Measurements from ENCODE around the gene PCDHA6.

GRCh38 chr5:140802781-140803271 lies 24.9 kb upstream of the PCDHA6 start:
- TF ChIP-seq STAT6 (CRISPR knock-in tag; conservative IDR thresholded peaks at IDR 0.05; ENCODE audit: low read depth) (no peak), CTCF (IDR thresholded peaks at IDR 0.05) (no peak), ZNF232 (CRISPR knock-in tag; IDR thresholded peaks at IDR 0.05) (no peak), AR (CRISPR knock-in tag; IDR thresholded peaks at IDR 0.05) (no peak), IRF1 (CRISPR knock-in tag; IDR thresholded peaks at IDR 0.05) (no peak)
